ENCODE measurements around the gene VPS37C. TPM values are rescaled to one million over a fixed set of nuclear protein-coding genes. Genes with fewer than 3 reads are reported as not detected.
"Not testable (repeated sequence)": the region's sequence is repeated elsewhere in the genome, so short reads cannot be mapped to it uniquely, and the experiment has no call there.

VPS37C gene
- total and polyA plus RNA-seq, 3 experiments from 2014 or later: 1.3 to 10.3 (median 8.4) TPM

GRCh38 chr11:61106894-61107470, 54.2 kb downstream of the VPS37C start:
- no peaks in the 10 kb centered on the region for H3K27me3 ChIP-seq (ENCODE audit: insufficient read depth, low read length, poor library complexity, severe bottlenecking)
- ChIA-PET POLR2A (interaction anchor here (0.6 to 1.5 kb wide), 5 partner anchors 26 to 85 kb away, joined by 3 to 6 read pairs (median 3); no protein-coding TSS in a partner anchor), CTCF (interaction anchor here (0.6 to 1.4 kb wide), 5 partner anchors 22 to 277 kb away, joined by 3 to 5 read pairs (median 3); no protein-coding TSS in a partner anchor)
- no peaks in the 10 kb centered on the region for H3K27me3 Mint-ChIP-seq
- no peak overlapping the region for H3K27ac ChIP-seq (ENCODE audit: low read depth, low read length)
- H3K4me3 Mint-ChIP-seq: peak overlapping the region in 6 of 7 donors; percentile 33 to 85 (median 68)
- H3K9me3 Mint-ChIP-seq: no peaks in the 10 kb centered on the region
- H3K4me3 ChIP-seq (ENCODE audit: low read length): peak overlapping the region; percentile 39
- peaks cover 25% of the 10 kb centered on the region for H3K36me3 ChIP-seq (ENCODE audit: insufficient read depth, low read length)
- H3K36me3 Mint-ChIP-seq: peaks cover 4 to 85% (median 16%) of the 10 kb centered on the region in 3 donors
- H3K4me1 Mint-ChIP-seq: peaks cover 70 to 88% (median 86%) of the 10 kb centered on the region in 3 donors
- peak overlapping the region in 7 of 8 donors; percentile 79 to 97 (median 89) for H3K27ac Mint-ChIP-seq
- H3K9me3 ChIP-seq (ENCODE audit: low read length): no peaks in the 10 kb centered on the region
- H3K4me1 ChIP-seq (ENCODE audit: insufficient read depth, low read length): peaks cover 81% of the 10 kb centered on the region
- peak in 1 of 5 donors; percentile 59 for DNase-seq

- no peaks in the 10 kb centered on the region for H3K27me3 Mint-ChIP-seq
- peak overlapping the region in 7 of 8 donors; percentile 79 to 97 (median 89) for H3K27ac Mint-ChIP-seq
- Histone ChIP-seq H3K27me3 (ENCODE audit: insufficient read depth, low read length, poor library complexity, severe bottlenecking) (no peaks in the 10 kb centered on the region), H3K4me3 (ENCODE audit: low read length) (peak overlapping the region; percentile 39), H3K4me1 (ENCODE audit: insufficient read depth, low read length) (peaks cover 81% of the 10 kb centered on the region), H3K36me3 (ENCODE audit: insufficient read depth, low read length) (peaks cover 25% of the 10 kb centered on the region), H3K9me3 (ENCODE audit: low read length) (no peaks in the 10 kb centered on the region), H3K27ac (ENCODE audit: low read depth, low read length) (peak overlapping the region; percentile 6)
- peaks cover 4 to 78% (median 14%) of the 10 kb centered on the region in 3 donors for H3K36me3 Mint-ChIP-seq
- ChIA-PET POLR2A (interaction anchor here (0.6 to 0.9 kb wide), 3 partner anchors 22 to 84 kb away, joined by 3 read pairs; no protein-coding TSS in a partner anchor), CTCF (interaction anchor here (0.6 to 1.4 kb wide), 3 partner anchors 23 to 277 kb away, joined by 3 to 5 read pairs (median 3); no protein-coding TSS in a partner anchor)
- H3K9me3 Mint-ChIP-seq: no peaks in the 10 kb centered on the region
- peak overlapping the region in 6 of 7 donors; percentile 33 to 85 (median 68) for H3K4me3 Mint-ChIP-seq
- H3K4me1 Mint-ChIP-seq: peaks cover 63 to 82% (median 79%) of the 10 kb centered on the region in 3 donors
- DNase-seq: peak in 1 of 5 donors; percentile 8
Observed at GRCh38 chr11:61106296-61106695, 54.9 kb downstream of the VPS37C start.

DNA sequence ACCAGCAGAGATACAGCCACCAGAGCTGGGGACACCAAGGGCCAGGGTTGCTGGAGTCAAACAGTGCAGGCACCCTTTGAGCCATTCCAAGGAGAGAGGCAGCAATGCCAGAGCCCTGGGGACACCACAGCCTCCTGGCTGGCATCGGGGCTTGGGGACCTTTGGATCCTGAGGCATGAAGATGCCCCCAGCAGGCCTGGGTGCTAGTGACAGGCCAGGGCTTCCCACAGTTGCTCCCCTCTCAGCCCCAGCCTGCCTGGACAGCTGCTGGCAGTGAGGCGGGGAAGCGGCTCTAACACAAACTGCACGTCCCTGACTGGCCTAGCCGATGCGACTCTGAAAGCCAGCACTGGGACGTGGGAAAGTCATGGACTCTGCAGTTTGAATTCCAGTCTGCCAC, 56.3 kb downstream of the VPS37C start:
- Histone ChIP-seq H3K4me3 (ENCODE audit: low read length) (peak overlapping the region; percentile 81), H3K4me1 (ENCODE audit: insufficient read depth, low read length) (peaks cover 71% of the 10 kb centered on the region), H3K9me3 (ENCODE audit: low read length) (no peaks in the 10 kb centered on the region), H3K27me3 (ENCODE audit: insufficient read depth, low read length, poor library complexity, severe bottlenecking) (no peaks in the 10 kb centered on the region), H3K36me3 (ENCODE audit: insufficient read depth, low read length) (peaks cover 25% of the 10 kb centered on the region), H3K27ac (ENCODE audit: low read depth, low read length) (no peak overlapping the region)
- Mint-ChIP-seq H3K36me3 (peaks cover 4 to 69% (median 14%) of the 10 kb centered on the region in 3 donors), H3K27me3 (no peaks in the 10 kb centered on the region), H3K4me3 (peak overlapping the region in 5 of 7 donors; percentile 35 to 75 (median 58)), H3K4me1 (peaks cover 50 to 68% (median 66%) of the 10 kb centered on the region in 3 donors), H3K9me3 (no peaks in the 10 kb centered on the region), H3K27ac (peak overlapping the region in 5 of 8 donors; percentile 29 to 95 (median 83))
- ChIA-PET CTCF (interaction anchor here (0.7 to 2.0 kb wide), 4 partner anchors 12 to 133 kb away, joined by 3 to 6 read pairs (median 4); partner anchors contain the start of gene CD6), POLR2A (interaction anchor here (0.7 kb wide), 1 partner anchor 89 kb away, joined by 3 read pairs; no protein-coding TSS in a partner anchor)
- peak in 1 of 5 donors; percentile 18 for DNase-seq

GRCh38 chr11:61103851-61104423, 57.3 kb downstream of the VPS37C start:
- H3K27me3 Mint-ChIP-seq: no peaks in the 10 kb centered on the region
- Histone ChIP-seq H3K4me1 (ENCODE audit: insufficient read depth, low read length) (peaks cover 62% of the 10 kb centered on the region), H3K9me3 (ENCODE audit: low read length) (no peaks in the 10 kb centered on the region), H3K4me3 (ENCODE audit: low read length) (peak overlapping the region; percentile 81), H3K36me3 (ENCODE audit: insufficient read depth, low read length) (peaks cover 24% of the 10 kb centered on the region), H3K27ac (ENCODE audit: low read depth, low read length) (peak overlapping the region; percentile 95), H3K27me3 (ENCODE audit: insufficient read depth, low read length, poor library complexity, severe bottlenecking) (no peaks in the 10 kb centered on the region)
- DNase-seq: peak in 1 of 5 donors; percentile 34
- ChIA-PET POLR2A (interaction anchor here (1.0 kb wide), 1 partner anchor 24 kb away, joined by 4 read pairs; no protein-coding TSS in a partner anchor), CTCF (interaction anchor here (0.7 to 2.0 kb wide), 3 partner anchors 14 to 132 kb away, joined by 3 to 6 read pairs (median 4); partner anchors contain the start of gene CD6)
- no peak overlapping the region for H3K27ac Mint-ChIP-seq
- peaks cover 41 to 58% (median 55%) of the 10 kb centered on the region in 3 donors for H3K4me1 Mint-ChIP-seq
- peaks cover 4 to 59% (median 14%) of the 10 kb centered on the region in 3 donors for H3K36me3 Mint-ChIP-seq
- H3K9me3 Mint-ChIP-seq: no peaks in the 10 kb centered on the region
- H3K4me3 Mint-ChIP-seq: no peak overlapping the region

DNA sequence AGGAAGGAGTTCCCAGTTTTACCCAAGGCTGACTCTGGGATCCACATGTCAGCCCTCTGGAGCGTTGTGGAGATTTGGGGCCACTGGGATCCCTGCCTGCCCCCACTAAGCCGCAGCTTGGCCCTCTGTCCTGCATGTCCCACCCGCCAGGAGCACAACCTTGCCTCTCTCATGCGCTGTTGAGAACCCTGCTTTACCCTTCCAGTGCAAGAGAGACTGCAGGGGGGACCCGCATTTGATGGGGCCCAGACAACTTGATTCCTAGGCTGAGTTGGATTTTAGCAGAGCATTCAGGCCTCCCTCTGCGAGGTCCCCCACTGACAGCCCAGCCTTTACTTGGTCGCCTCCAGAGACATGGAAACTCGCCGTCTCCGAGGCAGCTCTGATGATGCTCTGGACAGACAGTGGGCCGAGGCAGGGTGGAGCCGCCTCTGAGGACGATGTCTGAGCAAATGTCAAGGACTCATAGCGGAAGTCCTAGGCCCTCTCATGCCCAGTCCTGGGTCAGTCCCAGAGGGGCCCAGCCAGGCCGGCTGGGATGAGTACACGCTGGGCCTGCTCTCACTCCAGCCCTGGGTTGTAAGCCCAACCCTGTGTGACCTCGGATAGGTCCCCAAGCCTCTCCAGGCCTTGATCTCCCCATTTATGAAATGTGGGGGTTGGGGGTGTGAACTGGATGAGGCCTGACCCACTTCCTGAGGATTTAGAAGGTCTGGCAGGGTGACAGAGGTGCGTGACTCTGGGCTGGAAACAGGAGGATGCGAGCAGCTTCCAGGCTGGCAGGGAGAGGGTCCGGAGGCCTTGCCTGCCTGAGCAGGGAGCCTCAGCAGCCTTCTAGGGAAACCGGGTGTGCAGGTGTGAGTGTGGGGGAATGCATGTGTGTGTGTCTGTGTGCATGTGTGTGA, 58.3 kb downstream of the VPS37C start:
- H3K27me3 Mint-ChIP-seq: no peaks in the 10 kb centered on the region
- peak in 4 of 5 donors; percentile 16 to 61 (median 56) for DNase-seq
- H3K27ac Mint-ChIP-seq: no peak overlapping the region
- POLR2A ChIA-PET: interaction anchor here (0.5 to 1.6 kb wide), 10 partner anchors 8 to 191 kb away, joined by 3 to 8 read pairs (median 4); partner anchors contain the start of gene TMEM109
- Histone ChIP-seq H3K4me3 (ENCODE audit: low read length) (peak overlapping the region; percentile 81), H3K27ac (ENCODE audit: low read depth, low read length) (peak overlapping the region; percentile 95), H3K36me3 (ENCODE audit: insufficient read depth, low read length) (peaks cover 15% of the 10 kb centered on the region), H3K4me1 (ENCODE audit: insufficient read depth, low read length) (peaks cover 54% of the 10 kb centered on the region), H3K9me3 (ENCODE audit: low read length) (no peaks in the 10 kb centered on the region), H3K27me3 (ENCODE audit: insufficient read depth, low read length, poor library complexity, severe bottlenecking) (no peaks in the 10 kb centered on the region)
- H3K4me3 Mint-ChIP-seq: no peak overlapping the region
- CTCF ChIA-PET: interaction anchor here (0.6 to 2.0 kb wide), 6 partner anchors 10 to 133 kb away, joined by 3 to 7 read pairs (median 4); no protein-coding TSS in a partner anchor
- H3K9me3 Mint-ChIP-seq: no peaks in the 10 kb centered on the region
- peaks cover 4 to 49% (median 12%) of the 10 kb centered on the region in 3 donors for H3K36me3 Mint-ChIP-seq
- peaks cover 35 to 48% (median 45%) of the 10 kb centered on the region in 3 donors for H3K4me1 Mint-ChIP-seq

DNA sequence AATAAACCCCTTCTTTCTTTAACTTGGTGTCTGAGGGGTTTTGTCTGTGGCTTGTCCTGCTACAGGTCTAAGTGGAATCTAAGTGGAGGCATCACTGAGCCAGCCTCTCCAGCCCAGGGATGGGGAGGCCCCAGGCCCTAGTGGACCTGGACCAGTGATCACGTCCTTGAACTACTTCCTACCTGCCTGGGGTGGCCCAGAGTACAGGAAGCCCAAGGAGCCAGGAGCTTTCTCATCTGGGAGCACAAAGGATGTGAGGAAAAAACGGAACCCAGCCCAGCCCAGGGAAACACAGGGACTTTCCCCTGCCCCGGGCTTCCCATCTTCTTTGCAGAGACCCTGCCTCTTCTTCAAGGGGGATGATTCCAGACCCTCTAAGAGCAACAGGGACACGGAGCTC, 62.4 kb downstream of the VPS37C start:
- Histone ChIP-seq H3K9me3 (ENCODE audit: low read length) (no peaks in the 10 kb centered on the region), H3K27me3 (ENCODE audit: insufficient read depth, low read length, poor library complexity, severe bottlenecking) (no peaks in the 10 kb centered on the region), H3K36me3 (ENCODE audit: insufficient read depth, low read length) (no peaks in the 10 kb centered on the region), H3K4me3 (ENCODE audit: low read length) (no peak overlapping the region), H3K27ac (ENCODE audit: low read depth, low read length) (no peak overlapping the region), H3K4me1 (ENCODE audit: insufficient read depth, low read length) (peaks cover 15% of the 10 kb centered on the region)
- Mint-ChIP-seq H3K9me3 (no peaks in the 10 kb centered on the region), H3K27me3 (no peaks in the 10 kb centered on the region), H3K36me3 (peaks cover 1 to 14% (median 4%) of the 10 kb centered on the region in 3 donors), H3K4me3 (no peak overlapping the region), H3K27ac (no peak overlapping the region), H3K4me1 (peaks cover 17 to 25% (median 25%) of the 10 kb centered on the region in 3 donors)
- ChIA-PET CTCF (no interaction called here), POLR2A (no interaction called here)
- DNase-seq: no peak

DNA sequence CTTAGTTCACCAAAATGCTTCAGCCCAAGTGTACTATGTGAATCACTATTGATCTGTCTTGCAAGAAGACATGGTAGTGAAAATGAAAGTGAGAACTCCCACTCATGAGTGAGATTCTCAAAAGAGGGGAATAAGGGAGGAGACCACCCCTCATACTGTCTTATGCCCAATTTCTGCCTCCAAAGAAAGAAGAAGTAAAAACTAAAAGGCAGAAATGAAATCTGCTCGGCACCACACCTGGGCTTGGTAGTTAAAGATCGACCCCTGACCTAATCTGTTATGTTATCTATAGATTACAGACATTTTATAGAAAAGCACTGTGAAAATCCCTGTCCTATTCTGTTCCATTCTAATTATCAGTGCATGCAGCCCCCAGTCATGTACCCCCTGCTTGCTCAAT, 63.0 kb downstream of the VPS37C start:
- H3K4me3 ChIP-seq (ENCODE audit: low read length); H3K27ac Mint-ChIP-seq; H3K27me3 ChIP-seq (ENCODE audit: insufficient read depth, low read length, poor library complexity, severe bottlenecking); H3K36me3 ChIP-seq (ENCODE audit: insufficient read depth, low read length); H3K4me3 Mint-ChIP-seq; CTCF ChIA-PET; POLR2A ChIA-PET; H3K9me3 Mint-ChIP-seq; H3K27me3 Mint-ChIP-seq; H3K9me3 ChIP-seq (ENCODE audit: low read length); H3K27ac ChIP-seq (ENCODE audit: low read depth, low read length); DNase-seq: not testable (repeated sequence)
- H3K4me1 Mint-ChIP-seq: peaks cover 12 to 23% (median 22%) of the 10 kb centered on the region in 3 donors
- peaks cover 15% of the 10 kb centered on the region for H3K4me1 ChIP-seq (ENCODE audit: insufficient read depth, low read length)
- H3K36me3 Mint-ChIP-seq: peaks cover 1 to 10% (median 1%) of the 10 kb centered on the region in 3 donors
